ENCODE measurements around the gene CHMP5. TPM values are rescaled to one million over a fixed set of nuclear protein-coding genes. Genes with fewer than 3 reads are reported as not detected.

Gene CHMP5
- total and polyA plus RNA-seq, 7 donors: 54.6 to 307 (median 79.6) TPM

DNA sequence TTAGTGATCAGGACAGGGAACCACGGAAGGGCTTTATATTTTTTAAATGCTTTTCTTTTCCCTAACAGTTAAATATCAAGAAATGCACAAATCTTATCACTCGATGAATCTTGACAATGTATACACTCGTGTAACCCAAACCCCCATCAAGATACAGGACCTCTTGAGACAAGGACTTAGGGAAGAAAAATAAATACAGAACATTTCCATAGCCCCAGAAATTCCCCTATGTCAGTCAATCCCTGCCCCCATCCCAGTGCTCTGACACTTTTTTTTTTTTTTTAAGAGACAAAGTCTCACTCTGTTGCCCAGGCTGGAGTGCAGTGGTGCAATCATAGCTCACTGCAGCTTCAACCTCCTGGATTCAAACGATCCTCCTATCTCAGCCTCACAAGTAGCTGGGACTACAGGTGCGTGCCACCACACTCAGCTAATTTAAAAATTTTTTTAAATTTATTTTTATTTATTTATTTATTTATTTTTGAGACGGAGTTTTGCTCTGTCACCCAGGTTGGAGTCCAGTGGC is 22.2 kb upstream of the CHMP5 start:
- intact Hi-C loops (cut with DNase I): no loop called here
- 92 to 93% methylated on average over 6 of the region's 6 CpGs for WGBS, 2 donors

DNA sequence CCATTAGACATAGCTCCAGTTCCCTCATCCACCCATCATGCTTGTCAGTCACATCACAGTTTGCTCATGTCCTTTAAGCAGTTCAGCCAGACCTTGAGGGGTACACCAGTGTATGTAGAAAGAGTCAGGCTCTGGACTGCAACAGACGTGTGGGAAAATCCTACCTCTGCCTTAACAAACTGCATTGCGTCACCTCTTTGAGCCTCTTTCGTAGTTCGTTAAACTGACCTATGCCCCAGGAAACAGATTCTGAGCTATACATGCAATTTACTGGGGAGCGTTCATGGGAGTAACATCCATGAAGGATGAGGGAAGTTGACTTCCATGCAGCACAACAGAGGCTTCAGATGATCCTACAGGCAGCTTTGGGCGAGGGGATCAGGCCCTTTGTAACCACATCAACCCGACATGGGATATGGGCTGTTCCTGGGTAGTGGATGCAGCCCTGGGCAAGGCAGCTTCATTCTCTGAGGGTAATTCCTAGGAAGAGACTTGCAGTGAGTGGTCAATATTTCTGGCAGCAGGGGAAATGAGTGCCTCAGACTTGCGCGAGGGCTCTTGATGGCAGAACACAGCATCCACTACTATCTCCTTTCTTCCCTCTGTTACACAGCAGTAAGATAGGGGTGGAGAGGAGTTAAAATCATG is 20.6 kb upstream of the CHMP5 start:
- intact Hi-C loops (cut with DNase I): no loop called here
- 52 to 82% methylated on average over 9 of the region's 9 CpGs for whole genome bisulfite sequencing, 2 donors
- Histone ChIP-seq H3K27me3 (no peaks in the 10 kb centered on the region), H3K4me1 (no peaks in the 10 kb centered on the region), H3K27ac (no peak overlapping the region), H3K9me3 (no peaks in the 10 kb centered on the region), H3K36me3 (peaks cover 0 to 7% (median 3%) of the 10 kb centered on the region in 4 donors), H3K4me3 (no peak overlapping the region)
- TF ChIP-seq POLR2A (IDR thresholded peaks at IDR 0.05): no peak
- TF ChIP-seq, protein P1, sequence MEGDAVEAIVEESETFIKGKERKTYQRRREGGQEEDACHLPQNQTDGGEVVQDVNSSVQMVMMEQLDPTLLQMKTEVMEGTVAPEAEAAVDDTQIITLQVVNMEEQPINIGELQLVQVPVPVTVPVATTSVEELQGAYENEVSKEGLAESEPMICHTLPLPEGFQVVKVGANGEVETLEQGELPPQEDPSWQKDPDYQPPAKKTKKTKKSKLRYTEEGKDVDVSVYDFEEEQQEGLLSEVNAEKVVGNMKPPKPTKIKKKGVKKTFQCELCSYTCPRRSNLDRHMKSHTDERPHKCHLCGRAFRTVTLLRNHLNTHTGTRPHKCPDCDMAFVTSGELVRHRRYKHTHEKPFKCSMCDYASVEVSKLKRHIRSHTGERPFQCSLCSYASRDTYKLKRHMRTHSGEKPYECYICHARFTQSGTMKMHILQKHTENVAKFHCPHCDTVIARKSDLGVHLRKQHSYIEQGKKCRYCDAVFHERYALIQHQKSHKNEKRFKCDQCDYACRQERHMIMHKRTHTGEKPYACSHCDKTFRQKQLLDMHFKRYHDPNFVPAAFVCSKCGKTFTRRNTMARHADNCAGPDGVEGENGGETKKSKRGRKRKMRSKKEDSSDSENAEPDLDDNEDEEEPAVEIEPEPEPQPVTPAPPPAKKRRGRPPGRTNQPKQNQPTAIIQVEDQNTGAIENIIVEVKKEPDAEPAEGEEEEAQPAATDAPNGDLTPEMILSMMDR (IDR thresholded peaks at IDR 0.05): no peak
- peak; percentile 36 for DNase-seq

More for the DNA sequence above, 22.2 kb upstream of the CHMP5 start:
- H3K36me3 ChIP-seq: no peaks in the 10 kb centered on the region
- DNase-seq: no peak
- no peaks in the 10 kb centered on the region for H3K9me3 ChIP-seq
- TF ChIP-seq, protein P1 (IDR thresholded peaks at IDR 0.05): no peak
- TF ChIP-seq POLR2A (IDR thresholded peaks at IDR 0.05) (no peak), POLR2AphosphoS5 (IDR thresholded peaks at IDR 0.05) (no peak), EP300 (IDR thresholded peaks at IDR 0.05) (no peak)
- no peak overlapping the region for H3K27ac ChIP-seq
- H3K27me3 ChIP-seq: no peaks in the 10 kb centered on the region
- no peak overlapping the region for H3K4me3 ChIP-seq
- H3K4me1 ChIP-seq: no peaks in the 10 kb centered on the region

DNA sequence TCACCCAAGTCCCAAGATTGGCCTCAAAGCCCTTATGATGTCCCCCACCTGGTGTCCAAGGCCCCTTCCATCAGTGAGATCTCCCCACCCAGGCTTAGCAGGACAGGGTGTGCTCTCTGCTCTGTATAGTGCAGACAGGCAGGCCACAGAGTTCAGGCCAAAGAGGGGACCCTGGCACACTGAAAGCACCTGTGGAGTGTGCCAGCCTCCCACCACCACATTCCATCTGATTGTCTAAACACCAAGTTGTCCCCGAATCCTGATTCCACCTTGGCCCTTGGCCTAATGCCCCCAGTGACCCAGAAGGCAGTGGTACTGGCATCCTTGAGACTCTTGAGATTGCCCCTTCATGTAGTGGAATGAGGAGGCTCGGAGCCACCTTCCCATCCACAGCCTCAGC is 19.5 kb upstream of the CHMP5 start:
- TF ChIP-seq POLR2AphosphoS5 (IDR thresholded peaks at IDR 0.05) (no peak), EP300 (IDR thresholded peaks at IDR 0.05) (no peak), POLR2A (IDR thresholded peaks at IDR 0.05) (no peak)
- 90 to 98% methylated on average over 2 of the region's 2 CpGs for WGBS, 2 donors
- DNase-seq: peak; percentile 48
- no peak overlapping the region for H3K27ac ChIP-seq
- no peak overlapping the region for H3K4me3 ChIP-seq
- no peaks in the 10 kb centered on the region for H3K27me3 ChIP-seq
- intact Hi-C loops (cut with DNase I): no loop called here
- H3K9me3 ChIP-seq: no peaks in the 10 kb centered on the region
- H3K4me1 ChIP-seq: no peaks in the 10 kb centered on the region
- H3K36me3 ChIP-seq: peaks cover 0 to 7% (median 3%) of the 10 kb centered on the region in 4 donors

DNA sequence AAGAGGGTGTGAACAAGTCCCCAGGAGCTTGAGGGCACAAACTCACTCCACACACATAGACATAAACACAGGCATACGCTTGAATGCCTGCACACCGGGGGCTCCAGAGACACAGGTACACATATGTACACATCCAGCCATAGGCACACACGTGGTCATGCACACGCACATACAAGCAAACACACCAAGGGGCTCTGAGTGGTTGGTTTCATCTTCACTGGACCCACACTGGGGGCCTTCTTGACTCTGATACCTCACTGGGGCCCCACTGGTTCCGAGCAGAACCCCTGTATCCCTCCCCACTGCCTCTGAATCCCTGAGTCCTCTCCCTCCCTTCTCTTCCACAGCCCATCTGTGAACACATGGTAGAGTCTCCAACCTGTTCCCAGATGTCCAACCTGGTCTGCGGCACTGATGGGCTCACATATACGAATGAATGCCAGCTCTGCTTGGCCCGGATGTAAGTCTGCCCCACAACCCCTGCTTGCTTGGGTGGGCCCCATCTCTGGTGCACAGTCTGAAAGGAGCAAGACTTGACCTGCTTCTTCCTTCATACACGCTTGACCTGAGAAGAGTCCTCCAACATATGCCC is 18.5 kb upstream of the CHMP5 start:
- no peak for TF ChIP-seq POLR2A (IDR thresholded peaks at IDR 0.05)
- TF ChIP-seq, protein P1 (IDR thresholded peaks at IDR 0.05): no peak
- no peak for TF ChIP-seq POLR2AphosphoS5 (IDR thresholded peaks at IDR 0.05)
- no peak for TF ChIP-seq EP300 (IDR thresholded peaks at IDR 0.05)
- H3K9me3 ChIP-seq: no peaks in the 10 kb centered on the region
- intact Hi-C loops (cut with DNase I): no loop called here
- H3K27ac ChIP-seq: no peak overlapping the region
- WGBS, 2 donors: 95% methylated on average over 9 of the region's 9 CpGs
- no peak overlapping the region for H3K4me3 ChIP-seq
- H3K36me3 ChIP-seq: peaks cover 0 to 8% (median 3%) of the 10 kb centered on the region in 4 donors
- no peaks in the 10 kb centered on the region for H3K4me1 ChIP-seq
- DNase-seq: peak; percentile 57
- no peaks in the 10 kb centered on the region for H3K27me3 ChIP-seq

DNA sequence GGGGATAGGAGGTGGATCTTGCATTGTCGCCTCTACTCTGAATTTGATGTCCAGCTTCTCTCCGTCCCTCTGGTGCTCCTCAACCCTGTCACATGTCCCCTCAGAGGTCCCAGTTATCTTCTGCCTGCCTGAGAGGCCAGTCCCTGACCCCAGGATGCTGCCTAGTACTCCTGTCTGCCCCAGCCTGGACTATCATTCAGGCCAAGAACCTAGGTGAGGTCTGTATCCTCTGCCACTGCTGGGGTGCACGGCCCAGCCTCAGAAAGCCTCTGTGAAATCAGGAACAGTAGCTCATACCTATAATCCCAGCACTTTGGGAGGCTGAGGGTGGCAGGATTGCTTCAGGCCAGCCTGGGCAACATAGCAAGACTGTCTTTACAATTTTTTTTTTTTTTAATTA is 16.2 kb upstream of the CHMP5 start:
- no peaks in the 10 kb centered on the region for H3K27me3 ChIP-seq
- no peaks in the 10 kb centered on the region for H3K9me3 ChIP-seq
- peak; percentile 58 for DNase-seq
- WGBS, 2 donors: 95 to 98% methylated on average over 3 of the region's 3 CpGs
- H3K27ac ChIP-seq: no peak overlapping the region
- no peak overlapping the region for H3K4me3 ChIP-seq
- peaks cover 0 to 29% (median 6%) of the 10 kb centered on the region in 4 donors for H3K36me3 ChIP-seq
- intact Hi-C loops (cut with DNase I): no loop called here
- no peak for TF ChIP-seq POLR2A (IDR thresholded peaks at IDR 0.05)
- TF ChIP-seq EP300 (IDR thresholded peaks at IDR 0.05): no peak
- TF ChIP-seq POLR2AphosphoS5 (IDR thresholded peaks at IDR 0.05): no peak
- TF ChIP-seq, protein P1 (IDR thresholded peaks at IDR 0.05): no peak
- no peaks in the 10 kb centered on the region for H3K4me1 ChIP-seq

All from sigmoid colon (tissue), 7 donors.